HG03280 (cell line): ENCODE data around the gene PLA2G4B.
A peak's percentile ranks its signal among the peaks of the same experiment; 100 is the strongest.
"Not testable (repeated sequence)": the region's sequence is repeated elsewhere in the genome, so short reads cannot be mapped to it uniquely, and the experiment has no call there.

Source experiments
- ATAC-seq: cut with Tn5 transposase; IDR thresholded peaks from one replicate; pipeline ENCODE4 v1.9.1; 2021; ENCODE audit warnings: mild to moderate bottlenecking, moderate library complexity; ENCODE audit not compliant: unreplicated experiment

Gene PLA2G4B

DNA sequence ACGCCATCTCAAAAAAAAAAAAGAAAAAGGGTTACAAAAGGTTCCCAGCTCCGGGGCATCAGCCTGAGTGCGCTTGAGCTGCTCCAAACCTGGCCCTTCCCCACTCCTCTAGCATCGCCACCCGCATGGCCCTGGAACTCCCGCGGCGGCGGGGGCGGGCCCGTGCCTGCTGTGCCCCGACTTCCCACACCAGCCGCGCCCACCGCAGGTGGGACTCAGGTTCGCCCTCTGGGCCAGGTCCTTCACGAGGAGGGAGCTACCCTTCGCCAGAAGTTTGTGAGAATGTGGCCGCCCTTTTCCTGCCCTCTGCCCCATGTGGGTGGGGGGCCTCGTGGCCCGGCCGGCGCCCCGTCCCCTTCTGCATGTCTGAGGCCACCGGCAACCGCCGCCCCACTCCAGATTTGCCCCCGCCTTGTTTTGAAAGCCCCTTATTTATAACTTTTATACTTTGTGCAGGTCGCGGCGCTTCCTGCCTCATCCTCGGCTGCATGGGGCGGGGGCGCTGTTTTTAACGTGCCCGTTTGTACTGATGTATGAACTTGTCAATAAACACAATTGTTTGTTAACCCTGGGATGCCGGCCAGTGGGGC, 11.3 kb upstream of the PLA2G4B start:
- no peak for ATAC-seq

DNA sequence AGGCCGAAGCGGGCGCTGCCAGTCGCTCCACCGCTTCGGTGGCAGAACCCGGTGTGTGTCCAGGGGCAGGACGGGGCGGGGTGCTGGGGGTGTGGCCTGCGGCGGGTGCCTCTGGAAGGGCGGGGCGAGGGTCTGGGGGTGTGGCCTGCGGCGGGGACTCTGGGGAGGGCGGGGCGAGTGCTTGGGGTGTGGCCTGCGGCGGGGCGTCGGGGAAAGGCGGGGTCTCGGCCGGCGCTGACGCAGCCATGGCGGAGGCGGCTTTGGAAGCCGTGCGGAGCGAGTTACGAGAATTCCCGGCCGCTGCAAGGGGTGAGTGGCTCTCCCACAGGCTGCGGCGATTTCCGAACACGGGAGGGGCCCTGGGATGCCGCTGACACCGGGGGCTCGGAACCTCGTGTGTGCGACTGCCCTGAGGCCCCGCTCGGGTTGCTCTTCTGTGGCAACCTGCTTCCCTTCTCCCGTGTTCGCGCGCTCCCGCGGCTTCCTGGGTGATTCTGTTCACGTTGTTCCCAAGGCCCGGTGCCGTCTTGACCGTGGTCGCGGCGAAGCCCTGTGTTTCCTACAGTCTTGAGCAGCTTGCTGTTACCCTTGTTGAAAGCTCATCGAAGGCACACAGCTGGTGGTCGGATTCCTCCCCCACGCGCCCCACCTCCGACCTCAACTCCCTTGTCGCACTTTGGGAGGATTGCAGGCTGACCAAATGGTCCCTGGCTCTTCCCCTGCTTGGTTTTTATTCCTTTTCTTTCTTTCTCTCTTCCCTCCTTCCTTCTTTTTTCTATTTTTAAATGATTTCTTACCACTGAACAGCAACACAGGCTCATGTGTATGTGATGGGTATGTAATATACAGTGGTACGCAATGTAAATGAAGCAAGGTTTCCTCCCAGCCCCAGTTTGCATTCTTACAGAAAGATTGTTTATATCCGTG, 10.5 kb upstream of the PLA2G4B start, which contains the start of gene JMJD7:
Gene JMJD7 (plus strand): TSS at position 213 of the 927 bp plus-strand sequence. CDS start 33 bp downstream, at position 246.
- ATAC-seq, result peak; percentile 71

DNA sequence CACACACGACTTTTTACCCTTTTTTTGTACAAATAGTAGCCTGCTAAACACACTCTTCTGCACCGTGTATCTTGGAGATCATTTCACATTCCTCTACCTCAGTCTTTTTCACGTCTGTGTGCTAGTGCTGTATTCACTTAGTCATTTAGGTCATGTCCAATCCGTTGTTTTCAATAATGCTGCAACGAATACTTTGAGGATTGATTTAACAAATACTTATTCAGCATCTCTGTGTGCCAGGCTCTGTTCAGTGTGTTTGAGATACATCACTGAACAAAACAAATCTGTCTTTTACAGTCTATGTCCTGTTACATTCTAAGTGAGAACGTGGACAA, 9.9 kb upstream of the PLA2G4B start:
- ATAC-seq, result no peak

DNA sequence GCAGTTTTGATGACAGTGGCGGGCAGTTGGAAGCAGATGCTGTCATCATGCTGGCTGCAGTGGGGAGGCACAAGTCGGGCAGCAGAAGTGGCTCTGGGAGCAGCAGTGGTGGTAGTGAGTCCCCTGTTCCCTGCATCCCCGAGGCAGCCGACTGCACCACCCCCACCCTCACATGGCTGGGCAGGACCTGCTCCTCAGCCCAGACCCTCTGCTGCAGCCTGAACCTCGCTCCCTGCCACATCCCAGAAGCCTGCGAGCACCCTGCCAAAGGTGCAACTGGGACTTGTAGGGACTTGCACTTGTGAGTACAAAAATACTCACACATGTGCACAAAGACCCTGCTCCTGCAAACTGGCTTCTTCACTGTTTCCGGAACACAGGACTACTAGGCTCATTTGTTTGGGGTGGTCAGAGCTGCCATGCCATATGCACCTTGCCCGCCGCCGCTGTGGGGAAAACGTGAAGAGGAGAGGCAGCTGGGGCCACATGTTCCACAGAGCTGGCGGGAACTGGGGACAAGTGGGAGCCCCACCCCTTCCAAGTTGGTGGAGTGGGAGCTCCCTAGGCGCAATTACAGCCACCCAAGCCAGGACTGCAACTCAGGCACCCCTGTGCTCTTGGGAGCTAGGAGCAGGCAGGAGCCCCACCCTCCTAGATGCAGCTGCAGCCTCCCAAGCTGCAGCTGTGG, 8.5 kb upstream of the PLA2G4B start:
- no peak for ATAC-seq

DNA sequence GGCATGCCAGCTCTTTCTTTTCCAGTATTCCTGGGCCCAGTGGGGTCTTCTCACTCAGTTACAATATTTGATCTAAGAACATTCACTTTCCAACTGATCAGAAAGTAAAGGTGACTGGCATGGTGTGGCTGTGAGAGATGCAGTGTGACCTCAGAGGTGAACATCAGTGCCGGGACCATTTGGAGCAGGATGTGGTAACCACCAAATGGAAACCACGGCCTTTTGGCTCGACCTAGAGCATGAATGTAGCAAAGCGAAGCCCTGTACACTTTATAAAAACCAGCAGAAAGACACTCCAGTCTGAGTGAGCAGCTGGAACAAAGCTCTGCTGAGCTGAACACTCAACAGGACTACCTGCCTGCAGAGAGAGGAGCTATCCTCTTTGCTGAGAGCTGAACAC, 7.4 kb upstream of the PLA2G4B start:
- ATAC-seq, result not testable (repeated sequence)

DNA sequence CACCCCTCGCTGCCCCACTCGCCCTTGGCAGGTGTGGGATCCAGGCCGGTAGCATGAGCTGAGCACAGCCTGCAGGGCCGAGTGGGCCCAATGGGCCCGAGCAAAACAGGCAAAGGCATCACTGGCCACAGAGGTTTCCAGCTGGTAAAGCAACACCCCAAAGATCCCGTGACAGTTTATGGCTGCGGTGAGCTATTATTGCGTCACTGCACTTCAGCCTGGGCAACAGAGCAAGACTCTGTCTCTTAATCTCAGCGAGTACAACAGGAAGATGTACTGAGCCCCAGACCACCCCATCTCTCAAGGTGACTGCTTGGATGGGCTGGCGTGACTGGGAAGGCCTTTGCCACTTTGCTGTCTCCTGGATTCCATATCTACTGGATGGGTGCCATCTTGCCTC, 6.4 kb upstream of the PLA2G4B start:
- ATAC-seq, result no peak

DNA sequence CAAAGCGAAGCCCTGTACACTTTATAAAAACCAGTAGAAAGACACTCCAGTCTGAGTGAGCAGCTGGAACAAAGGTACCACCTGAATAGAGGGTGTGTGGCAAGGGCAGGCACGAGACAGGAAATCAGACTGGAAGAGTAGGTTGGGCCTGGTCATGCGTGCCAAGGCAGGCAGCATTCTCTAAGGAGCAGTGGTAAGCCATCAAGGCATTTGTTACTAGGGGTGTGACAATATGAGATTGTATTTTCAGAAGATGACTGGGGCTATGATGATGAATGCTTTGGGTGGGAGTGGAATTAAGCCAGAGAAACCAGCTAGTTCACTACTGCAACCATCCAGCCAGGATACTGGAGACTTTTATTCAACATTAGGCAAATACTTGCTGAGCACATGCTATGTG, 5.8 kb upstream of the PLA2G4B start:
- ATAC-seq, result no peak

DNA sequence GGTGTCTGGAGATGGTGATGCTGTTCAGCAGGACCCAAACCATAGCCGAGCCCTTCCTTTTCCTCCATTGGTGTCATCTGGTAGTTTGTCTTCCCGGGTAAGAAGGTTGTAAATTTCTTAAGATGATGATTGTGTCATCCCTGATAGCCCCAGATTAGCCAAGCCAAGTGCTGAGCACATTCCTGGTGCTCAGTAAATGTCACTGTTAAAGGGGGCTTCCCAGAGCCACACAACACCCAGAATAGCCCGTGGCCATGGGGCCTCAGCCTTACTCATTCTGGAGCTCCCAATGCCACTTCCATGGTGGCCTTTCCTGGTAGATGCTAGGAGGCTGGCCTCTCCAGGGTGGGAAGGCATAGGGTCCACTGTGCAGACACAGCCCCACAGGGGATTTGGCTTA, 4.6 kb upstream of the PLA2G4B start:
- ATAC-seq, result no peak

DNA sequence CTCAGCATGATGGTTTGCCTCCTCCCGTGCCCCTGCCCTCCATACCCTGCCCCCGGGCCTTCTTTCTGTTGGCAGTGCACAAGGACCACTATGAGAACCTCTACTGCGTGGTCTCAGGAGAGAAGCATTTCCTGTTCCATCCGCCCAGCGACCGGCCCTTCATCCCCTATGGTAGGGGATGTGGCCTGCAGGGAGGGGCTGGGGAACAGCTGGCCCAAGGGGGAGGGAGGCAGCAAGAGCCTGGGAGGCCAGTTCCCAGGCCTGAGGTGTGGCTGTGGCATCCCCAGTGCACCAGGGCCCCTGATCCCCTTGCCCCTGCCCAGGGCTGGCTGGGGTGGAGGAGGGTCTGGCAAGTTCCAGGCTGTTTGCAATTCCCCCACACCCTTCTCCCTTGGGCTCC, 2.6 kb upstream of the PLA2G4B start:
- ATAC-seq, result no peak

DNA sequence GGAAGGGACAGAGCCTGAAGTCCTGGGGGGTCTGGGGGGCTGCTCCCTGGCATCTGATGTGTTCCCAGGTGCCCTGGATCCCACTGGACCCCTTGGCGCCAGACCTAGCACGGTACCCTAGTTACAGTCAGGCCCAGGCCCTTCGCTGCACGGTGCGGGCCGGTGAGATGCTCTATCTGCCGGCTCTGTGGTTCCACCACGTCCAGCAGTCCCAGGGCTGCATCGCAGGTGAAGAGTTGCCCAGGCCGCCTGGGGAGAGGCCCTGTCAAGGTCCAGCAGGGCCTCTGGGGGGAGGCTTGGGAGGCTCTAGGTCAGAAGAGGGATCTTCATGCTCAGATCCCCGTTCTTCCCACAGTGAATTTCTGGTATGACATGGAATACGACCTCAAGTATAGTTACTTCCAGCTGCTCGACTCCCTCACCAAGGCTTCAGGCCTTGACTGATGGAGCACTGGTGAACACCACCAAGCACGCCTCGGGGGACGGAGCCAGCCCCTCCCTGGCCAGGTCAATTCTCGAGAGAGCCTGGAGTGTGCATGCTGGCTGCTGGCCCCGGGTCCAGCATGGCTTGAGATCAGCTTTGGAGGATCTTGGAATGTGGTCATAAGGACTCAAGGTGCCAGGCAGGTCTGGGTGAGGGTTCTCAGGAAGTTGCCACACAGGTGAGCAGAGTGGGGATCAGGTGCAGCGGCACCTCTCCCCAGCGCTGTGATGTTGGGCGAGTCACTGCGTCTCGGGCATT, 1.8 kb upstream of the PLA2G4B start:
- ATAC-seq, result no peak

DNA sequence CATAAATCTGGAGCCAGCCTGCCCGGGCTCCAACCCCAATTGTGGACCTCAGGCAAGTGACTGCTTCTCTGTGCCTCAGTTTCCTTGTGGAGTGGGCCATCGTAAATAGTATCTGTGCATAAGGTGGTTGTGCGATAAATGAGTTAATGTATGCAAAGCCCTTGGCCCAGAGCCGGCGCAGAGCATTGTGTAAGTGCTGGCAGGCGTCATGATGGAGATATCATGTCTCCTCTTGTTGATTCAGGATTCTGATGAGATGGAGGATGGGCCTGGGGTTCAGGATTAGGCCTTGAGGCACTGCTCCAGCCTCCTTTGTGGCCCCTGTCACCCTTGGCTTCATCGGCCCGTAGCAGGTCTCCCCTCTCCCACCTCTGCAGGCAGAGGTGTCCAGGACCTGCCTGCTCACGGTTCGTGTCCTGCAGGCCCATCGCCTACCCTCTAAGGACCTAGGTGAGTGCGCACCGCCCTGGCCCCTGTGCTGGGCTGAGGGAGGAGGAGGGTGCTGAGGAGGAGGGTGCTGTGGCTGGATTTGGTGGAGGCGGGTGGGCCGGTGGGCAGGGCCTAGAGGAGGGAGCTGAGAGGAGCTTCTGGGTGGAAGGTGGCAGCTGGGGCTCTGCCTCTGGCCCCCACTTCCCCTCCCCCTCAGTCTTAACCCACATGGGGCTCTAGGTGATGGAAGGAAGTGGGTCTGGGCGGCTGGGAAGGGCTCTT, 1.3 kb downstream of the PLA2G4B start:
- no peak for ATAC-seq

DNA sequence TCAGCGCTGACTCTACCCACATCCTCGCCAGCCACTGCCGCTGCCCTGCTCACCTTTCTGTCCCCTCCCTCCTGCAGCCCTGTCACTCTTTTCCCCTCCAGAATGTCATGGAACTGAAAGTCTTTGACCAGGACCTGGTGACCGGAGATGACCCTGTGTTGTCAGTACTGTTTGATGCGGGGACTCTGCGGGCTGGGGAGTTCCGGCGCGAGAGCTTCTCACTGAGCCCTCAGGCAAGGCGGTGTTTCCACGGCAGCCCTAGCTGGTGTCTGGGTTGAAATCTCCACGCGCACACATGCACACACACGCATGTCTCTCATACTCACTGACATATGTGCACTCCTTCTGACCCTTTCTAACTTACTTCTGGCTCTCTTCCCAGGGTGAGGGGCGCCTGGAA, 2.0 kb downstream of the PLA2G4B start:
- no peak for ATAC-seq

DNA sequence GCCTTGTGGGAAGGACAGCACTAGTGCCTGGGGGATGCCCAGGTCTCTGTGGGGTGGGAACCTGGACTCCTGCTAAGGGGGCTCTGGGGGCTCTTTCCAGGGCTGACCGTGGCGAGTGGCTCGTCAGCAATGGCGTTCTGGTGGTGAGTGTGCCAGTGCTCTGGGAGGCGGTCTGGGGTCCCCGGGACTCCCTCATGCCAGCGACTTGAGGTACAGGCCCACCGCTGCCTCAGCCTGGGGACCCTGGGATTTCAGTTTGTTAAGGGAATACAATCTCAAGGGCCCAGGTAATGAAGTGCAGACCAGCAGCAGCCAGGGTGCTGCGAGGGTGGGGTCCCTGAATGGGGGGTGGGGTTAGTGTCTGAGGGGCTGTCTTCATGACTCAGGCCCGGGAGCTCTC, 2.5 kb downstream of the PLA2G4B start:
- ATAC-seq, result no peak

DNA sequence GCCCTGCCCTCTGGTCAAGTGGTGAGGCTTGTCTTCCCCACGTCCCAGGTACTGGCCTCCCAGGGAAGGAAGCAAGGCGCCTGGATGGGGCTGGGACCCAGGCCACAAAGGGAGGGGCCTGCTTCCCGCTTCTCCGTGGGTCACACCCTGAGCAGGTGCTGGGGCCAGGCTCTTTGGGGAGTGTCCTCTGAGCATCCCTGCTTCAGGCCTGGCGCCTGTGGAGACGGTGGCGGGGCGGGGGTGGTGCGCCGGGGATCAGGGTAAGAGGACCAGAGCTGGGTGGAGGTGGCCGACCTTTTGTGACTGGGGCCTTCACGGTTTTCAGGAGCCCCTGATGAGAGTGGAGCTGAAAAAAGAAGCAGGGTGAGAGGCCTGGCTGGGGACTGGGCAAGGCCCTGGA, 3.6 kb downstream of the PLA2G4B start:
- no peak for ATAC-seq

DNA sequence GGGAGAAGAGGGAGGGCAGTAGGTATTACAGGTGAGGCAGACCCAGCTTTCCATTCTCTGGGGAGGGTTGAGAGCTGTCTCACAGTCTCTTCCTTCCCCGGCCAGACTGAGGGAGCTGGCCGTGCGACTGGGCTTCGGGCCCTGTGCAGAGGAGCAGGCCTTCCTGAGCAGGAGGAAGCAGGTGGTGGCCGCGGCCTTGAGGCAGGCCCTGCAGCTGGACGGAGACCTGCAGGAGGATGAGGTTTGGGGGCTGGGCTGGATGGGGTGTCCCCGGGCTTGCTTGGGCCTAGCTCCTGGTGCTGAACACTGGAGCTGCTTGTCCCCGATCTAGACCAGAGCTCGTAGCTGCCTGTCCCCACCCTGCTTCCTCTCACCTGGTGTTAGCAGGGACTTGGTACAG, 4.9 kb downstream of the PLA2G4B start:
- ATAC-seq, result no peak

DNA sequence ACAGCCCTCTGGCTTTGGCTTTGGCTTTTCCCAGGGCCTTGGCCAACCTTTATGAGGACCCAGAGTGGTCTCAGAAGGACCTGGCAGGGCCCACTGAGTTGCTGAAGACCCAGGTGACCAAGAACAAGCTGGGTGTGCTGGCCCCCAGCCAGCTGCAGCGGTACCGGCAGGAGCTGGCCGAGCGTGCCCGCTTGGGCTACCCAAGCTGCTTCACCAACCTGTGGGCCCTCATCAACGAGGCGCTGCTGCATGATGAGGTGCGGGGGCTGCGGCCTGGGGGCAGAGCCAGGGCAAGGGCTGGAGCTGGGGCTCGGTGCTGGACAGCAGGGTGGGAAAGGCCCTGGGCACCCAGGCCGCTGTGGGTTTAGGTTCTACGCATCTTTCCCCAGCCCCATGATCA, 6.2 kb downstream of the PLA2G4B start:
- no peak for ATAC-seq

DNA sequence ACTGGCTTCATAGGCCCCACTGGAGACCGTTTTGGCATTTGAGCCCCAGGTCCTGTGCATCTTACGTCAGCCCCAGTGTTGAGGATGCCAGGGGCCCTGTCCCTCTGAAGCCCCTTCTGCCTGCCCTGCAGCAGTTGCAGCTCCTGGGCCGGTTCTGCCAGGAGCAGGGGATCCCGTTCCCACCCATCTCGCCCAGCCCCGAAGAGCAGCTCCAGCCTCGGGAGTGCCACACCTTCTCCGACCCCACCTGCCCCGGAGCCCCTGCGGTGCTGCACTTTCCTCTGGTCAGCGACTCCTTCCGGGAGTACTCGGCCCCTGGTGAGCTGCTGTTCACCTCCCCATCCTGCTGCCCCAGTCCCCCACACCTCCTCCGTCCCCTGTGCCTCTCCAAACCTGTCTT, 8.6 kb downstream of the PLA2G4B start:
- ATAC-seq, result no peak

DNA sequence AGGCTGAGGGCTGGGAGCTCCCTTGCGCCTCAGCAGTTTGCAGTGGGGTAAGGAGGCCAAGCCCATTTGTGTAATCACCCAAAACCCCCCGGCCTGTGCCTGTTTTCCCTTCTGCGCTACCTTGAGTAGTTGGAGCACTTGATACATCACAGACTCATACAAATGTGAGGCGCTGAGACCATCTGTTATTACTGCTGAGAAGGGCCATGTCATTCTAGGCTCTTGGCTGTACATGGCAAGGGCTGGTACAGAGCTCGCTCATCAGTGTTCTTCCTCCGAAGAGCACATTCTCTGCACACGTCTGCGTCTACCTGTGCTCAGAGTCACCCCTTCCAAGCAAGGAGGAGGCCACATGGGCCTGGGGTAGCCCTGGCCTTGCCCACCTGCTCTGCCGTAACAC, 9.3 kb downstream of the PLA2G4B start:
- ATAC-seq, result no peak

DNA sequence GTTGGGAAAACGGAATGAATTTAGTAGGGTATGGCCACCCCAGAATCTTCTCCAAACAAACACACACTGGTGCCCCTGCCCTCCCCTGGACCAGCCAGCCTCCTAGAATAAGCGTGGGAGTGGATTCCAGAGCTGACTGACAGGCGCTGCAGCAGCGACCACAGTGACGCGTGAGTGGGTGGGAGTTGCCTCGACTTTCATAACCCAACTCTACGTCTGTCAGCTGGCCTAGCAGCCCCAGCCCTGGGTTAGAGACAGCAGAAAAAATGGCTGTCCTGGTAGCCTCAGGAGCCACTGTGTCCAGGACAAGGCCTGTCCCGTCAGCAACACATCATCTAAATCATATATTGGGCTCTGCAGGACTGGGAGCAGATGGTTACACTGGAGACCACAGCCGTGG, 10.0 kb downstream of the PLA2G4B start:
- no peak for ATAC-seq

DNA sequence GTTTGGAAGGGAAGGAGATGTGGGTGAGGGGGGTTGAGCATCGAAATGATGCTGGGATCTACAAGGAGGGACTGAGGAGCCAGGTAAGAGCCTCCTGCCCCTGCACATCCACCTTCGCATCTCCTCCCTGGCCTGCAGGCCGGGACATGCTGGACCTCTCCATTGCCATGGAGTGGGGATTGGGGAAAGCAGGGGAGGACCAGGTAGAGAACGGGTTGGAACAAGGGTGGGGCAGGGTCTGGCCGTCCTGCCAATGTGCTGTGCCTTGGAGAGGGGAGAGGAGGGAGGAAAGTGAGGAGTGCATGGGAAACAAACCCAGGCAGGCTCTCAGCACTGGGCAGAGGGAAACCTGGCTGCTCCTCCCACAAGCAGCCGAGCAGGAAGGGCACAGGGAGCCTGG, 10.6 kb downstream of the PLA2G4B start:
- no peak for ATAC-seq

DNA sequence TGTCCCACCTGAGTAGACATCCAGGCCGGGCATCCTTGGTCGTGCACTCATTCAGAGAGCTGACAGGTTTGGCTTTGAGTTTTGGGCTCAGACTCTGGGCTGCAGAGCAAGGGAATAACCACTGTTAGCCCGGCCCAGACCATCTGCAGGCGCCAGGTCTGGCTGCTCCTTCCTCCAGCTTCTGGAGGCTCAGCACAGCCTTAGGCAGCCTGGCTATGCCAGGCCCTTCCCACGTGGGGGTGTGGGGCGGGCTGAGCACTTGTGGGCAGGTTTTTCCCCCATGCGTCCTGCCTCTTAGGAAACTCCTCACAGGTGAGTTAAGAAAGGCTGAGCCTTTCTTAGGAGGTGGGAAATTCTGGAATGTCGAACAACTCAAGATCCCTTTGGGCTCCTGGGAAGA, 11.2 kb downstream of the PLA2G4B start:
- no peak for ATAC-seq
